H9 (cell line): ENCODE measurements around the gene ATRNL1. TPM values are rescaled to one million over a fixed set of nuclear protein-coding genes. Genes with fewer than 3 reads are reported as not detected.

Experiments used
- DNase-seq: peaks from one replicate; pipeline ENCODE4 v3.0.0-alpha.2; 2017
- H2AFZ ChIP-seq: one replicate; pipeline ENCODE4 v1.6.1; 2013; ENCODE audit warnings: mild to moderate bottlenecking, low read length, control low read depth, moderate library complexity
- H2AK5ac ChIP-seq: 2 replicates; pipeline ENCODE4 v1.6.1; 2013; ENCODE audit warnings: low read length, control low read depth, mixed read lengths; ENCODE audit not compliant: insufficient read length
- H2BK120ac ChIP-seq: one replicate; pipeline ENCODE4 v1.6.1; 2013; ENCODE audit warnings: low read depth, mild to moderate bottlenecking, low read length, control low read depth, inconsistent platforms; ENCODE audit not compliant: poor library complexity, severe bottlenecking
- H2BK12ac ChIP-seq: 2 replicates; pipeline ENCODE4 v1.6.1; 2013; ENCODE audit warnings: low read length, control low read depth, mixed read lengths, low read depth; ENCODE audit not compliant: insufficient read length
- H2BK15ac ChIP-seq: 2 replicates; pipeline ENCODE4 v1.6.1; 2013; ENCODE audit warnings: low read depth, low read length, control low read depth
- H2BK20ac ChIP-seq: one replicate; pipeline ENCODE4 v1.6.1; 2013; ENCODE audit warnings: low read depth, mild to moderate bottlenecking, low read length, control low read depth, inconsistent platforms; ENCODE audit not compliant: poor library complexity, severe bottlenecking
- H2BK5ac ChIP-seq: 2 replicates; pipeline ENCODE4 v1.6.1; 2013; ENCODE audit warnings: low read length, control low read depth, mixed read lengths; ENCODE audit not compliant: insufficient read length
- H3K14ac ChIP-seq: 2 replicates; pipeline ENCODE4 v1.6.1; 2013; ENCODE audit warnings: low read length, control low read depth; ENCODE audit not compliant: insufficient read depth
- H3K18ac ChIP-seq: 2 replicates; pipeline ENCODE4 v1.6.1; 2013; ENCODE audit warnings: low read depth, mild to moderate bottlenecking, mixed read lengths, low read length, control low read depth; ENCODE audit not compliant: insufficient read length
- H3K23ac ChIP-seq: 2 replicates; pipeline ENCODE4 v1.6.1; 2013; ENCODE audit warnings: low read length, control low read depth, mixed read lengths, low read depth; ENCODE audit not compliant: insufficient read length
- H3K23me2 ChIP-seq: 2 replicates; pipeline ENCODE4 v1.6.1; 2013; ENCODE audit warnings: low read depth, mild to moderate bottlenecking, mixed read lengths, low read length, control low read depth; ENCODE audit not compliant: insufficient read length, poor library complexity, severe bottlenecking
- H3K27ac ChIP-seq: 2 replicates; pipeline ENCODE4 v1.5.1; 2013; ENCODE audit warnings: low read length, control low read depth, mixed read lengths, low read depth; ENCODE audit not compliant: insufficient read length
- H3K27me3 ChIP-seq: 2 replicates; pipeline ENCODE4 v1.6.1; 2013; ENCODE audit warnings: low read length, control low read depth, inconsistent platforms; ENCODE audit not compliant: insufficient read depth
- H3K4ac ChIP-seq: 2 replicates; pipeline ENCODE4 v1.6.1; 2013; ENCODE audit warnings: low read depth, mild to moderate bottlenecking, control low read depth, inconsistent platforms, low read length, moderate library complexity
- H3K4me1 ChIP-seq: 2 replicates; pipeline ENCODE4 v1.6.1; 2013; ENCODE audit warnings: low read length, control low read depth, inconsistent platforms; ENCODE audit not compliant: insufficient read depth
- H3K4me2 ChIP-seq: 2 replicates; pipeline ENCODE4 v1.6.1; 2013; ENCODE audit warnings: low read length, control low read depth, mixed read lengths; ENCODE audit not compliant: insufficient read length, insufficient read depth
- H3K56ac ChIP-seq: 2 replicates; pipeline ENCODE4 v1.6.1; 2013; ENCODE audit warnings: low read depth, mild to moderate bottlenecking, mixed read lengths, low read length, control low read depth; ENCODE audit not compliant: insufficient read length
- H3K79me1 ChIP-seq: 2 replicates; pipeline ENCODE4 v1.6.1; 2013; ENCODE audit warnings: low read depth, mild to moderate bottlenecking, moderate library complexity, low read length, control low read depth, inconsistent platforms; ENCODE audit not compliant: insufficient read depth, poor library complexity, severe bottlenecking
- H3K79me2 ChIP-seq: 2 replicates; pipeline ENCODE4 v1.6.1; 2013; ENCODE audit warnings: low read length, control low read depth, inconsistent platforms; ENCODE audit not compliant: insufficient read depth
- H3K9ac ChIP-seq: 2 replicates; pipeline ENCODE4 v1.6.1; 2013; ENCODE audit warnings: low read length, control low read depth, mixed read lengths; ENCODE audit not compliant: insufficient read length; ENCODE audit errors: extremely low read depth
- H3K9me3 ChIP-seq: one replicate; pipeline ENCODE4 v1.6.1; 2013; ENCODE audit warnings: low read depth, low read length, inconsistent platforms; ENCODE audit not compliant: control insufficient read depth
- H3T11ph ChIP-seq: one replicate; pipeline ENCODE4 v1.6.1; 2013; ENCODE audit warnings: mild to moderate bottlenecking, low read length, control low read depth, inconsistent platforms
- H4K20me1 ChIP-seq: one replicate; pipeline ENCODE4 v1.6.1; 2013; ENCODE audit not compliant: control insufficient read depth, insufficient read length, insufficient read depth
- H4K5ac ChIP-seq: 2 replicates; pipeline ENCODE4 v1.6.1; 2013; ENCODE audit warnings: low read depth, mild to moderate bottlenecking, mixed read lengths, low read length, control low read depth; ENCODE audit not compliant: insufficient read length
- H4K8ac ChIP-seq: replicated peaks from 2 replicates; pipeline ENCODE4 v1.6.1; 2013; ENCODE audit warnings: low read length, control low read depth, mixed read lengths, low read depth; ENCODE audit not compliant: insufficient read length
- H4K91ac ChIP-seq: 2 replicates; pipeline ENCODE4 v1.6.1; 2013; ENCODE audit warnings: low read depth, mild to moderate bottlenecking, moderate library complexity, mixed read lengths, low read length, control low read depth; ENCODE audit not compliant: insufficient read length
- H3K27ac Mint-ChIP-seq, 3 experiments: 2 replicates in 2 of 3; 3 replicates in 1 of 3; pipeline ENCODE4 v1.8.0; 2020 to 2021; ENCODE audit warnings: mixed read lengths in 3 of 3, mild to moderate bottlenecking in 1 of 3, moderate library complexity in 1 of 3
- H3K27me3 Mint-ChIP-seq: 2 replicates; pipeline ENCODE4 v1.8.0; 2021; ENCODE audit warnings: low read depth, mild to moderate bottlenecking, moderate library complexity, mixed read lengths
- H3K36me3 Mint-ChIP-seq, 3 experiments: 2 replicates in 2 of 3; 3 replicates in 1 of 3; pipeline ENCODE4 v1.8.0; 2020 to 2021; ENCODE audit warnings: low read depth in 3 of 3, mixed read lengths in 3 of 3; ENCODE audit not compliant: insufficient read depth in 1 of 3
- H3K4me1 Mint-ChIP-seq, 2 experiments: 2 replicates each; pipeline ENCODE4 v1.8.0; 2020; ENCODE audit warnings: mixed read lengths in 2 of 2
- H3K4me3 Mint-ChIP-seq, 2 experiments: 2 replicates in 1 of 2; 3 replicates in 1 of 2; pipeline ENCODE4 v1.8.0; 2020 to 2021; ENCODE audit warnings: mild to moderate bottlenecking in 2 of 2, mixed read lengths in 2 of 2, moderate library complexity in 1 of 2
- H3K9me3 Mint-ChIP-seq, 2 experiments: 2 replicates in 1 of 2; 3 replicates in 1 of 2; pipeline ENCODE4 v1.8.0; 2020; ENCODE audit warnings: mild to moderate bottlenecking in 2 of 2, mixed read lengths in 2 of 2, moderate library complexity in 1 of 2
- WGBS: extraction: QIAGEN DNeasy Blood & Tissue Kit; methylation state at CpG from one replicate; pipeline ENCODE4 v1.1.7; 2013; ENCODE audit warnings: missing lambda C conversion rate, low lambda C conversion rate, mixed read lengths; ENCODE audit not compliant: insufficient read length; ENCODE audit errors: extremely low coverage; 5-methylcytosine and 5-hydroxymethylcytosine counted together
- total RNA-seq: library from RNA; stranded (reverse); gene quantifications from 2 replicates; pipeline ENCODE4 v1.2.1, GENCODE V29; 2021
- TF ChIP-seq, protein P1 (sequence below): fragments of 200-600 bp; sonication (generic); conservative IDR thresholded peaks from 3 replicates; pipeline ENCODE4 v1.8.0; 2021; ENCODE audit warnings: antibody characterized with exemption, mild to moderate bottlenecking

ATRNL1 gene
- total RNA-seq, 1 experiment from 2014 or later, result 9.2 TPM

DNA sequence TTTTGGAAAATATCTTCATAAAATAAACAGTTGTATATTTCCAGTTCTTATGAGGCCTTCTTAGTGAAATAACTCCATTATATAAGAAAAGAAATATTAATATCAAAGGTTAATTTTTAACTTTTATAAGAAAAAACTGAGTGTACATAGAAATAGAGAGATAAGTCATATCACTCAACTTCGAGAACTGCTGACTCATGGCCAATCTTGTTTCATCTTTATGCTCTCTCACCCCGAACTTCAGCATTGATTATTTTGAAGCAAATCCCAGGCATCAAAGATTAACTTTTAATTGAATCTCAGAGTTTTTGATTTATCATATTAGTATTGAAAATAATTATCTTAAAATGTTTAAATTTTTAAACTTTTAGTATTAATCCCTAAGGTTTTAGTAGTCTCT is 652.8 kb downstream of the ATRNL1 start:
- no peak overlapping the region for H3K56ac ChIP-seq
- no peaks in the 10 kb centered on the region for H3K23me2 ChIP-seq
- no peak overlapping the region for H2BK12ac ChIP-seq
- no CpG with 5 or more reads among the region's 2 CpGs for WGBS
- H3K4ac ChIP-seq, result no peak overlapping the region
- no peaks in the 10 kb centered on the region for H3K27me3 Mint-ChIP-seq
- no peak overlapping the region for H2BK15ac ChIP-seq
- H3K27ac Mint-ChIP-seq, result no peak overlapping the region
- no peak overlapping the region for H4K91ac ChIP-seq
- no peaks in the 10 kb centered on the region for H4K20me1 ChIP-seq
- H3K18ac ChIP-seq, result no peak overlapping the region
- H3K4me1 ChIP-seq, result no peaks in the 10 kb centered on the region
- H2AK5ac ChIP-seq, result no peak overlapping the region
- no peak overlapping the region for H2AFZ ChIP-seq
- H3K14ac ChIP-seq, result no peak overlapping the region
- no peak for DNase-seq
- H2BK5ac ChIP-seq, result no peak overlapping the region
- H3K4me3 Mint-ChIP-seq, result no peak overlapping the region
- H3T11ph ChIP-seq, result no peak overlapping the region
- H2BK120ac ChIP-seq, result no peak overlapping the region
- no peaks in the 10 kb centered on the region for H3K79me2 ChIP-seq
- H3K27me3 ChIP-seq, result no peaks in the 10 kb centered on the region
- H3K27ac ChIP-seq, result no peak overlapping the region
- H3K4me1 Mint-ChIP-seq, result no peaks in the 10 kb centered on the region
- no peaks in the 10 kb centered on the region for H3K9me3 ChIP-seq
- TF ChIP-seq, protein P1, sequence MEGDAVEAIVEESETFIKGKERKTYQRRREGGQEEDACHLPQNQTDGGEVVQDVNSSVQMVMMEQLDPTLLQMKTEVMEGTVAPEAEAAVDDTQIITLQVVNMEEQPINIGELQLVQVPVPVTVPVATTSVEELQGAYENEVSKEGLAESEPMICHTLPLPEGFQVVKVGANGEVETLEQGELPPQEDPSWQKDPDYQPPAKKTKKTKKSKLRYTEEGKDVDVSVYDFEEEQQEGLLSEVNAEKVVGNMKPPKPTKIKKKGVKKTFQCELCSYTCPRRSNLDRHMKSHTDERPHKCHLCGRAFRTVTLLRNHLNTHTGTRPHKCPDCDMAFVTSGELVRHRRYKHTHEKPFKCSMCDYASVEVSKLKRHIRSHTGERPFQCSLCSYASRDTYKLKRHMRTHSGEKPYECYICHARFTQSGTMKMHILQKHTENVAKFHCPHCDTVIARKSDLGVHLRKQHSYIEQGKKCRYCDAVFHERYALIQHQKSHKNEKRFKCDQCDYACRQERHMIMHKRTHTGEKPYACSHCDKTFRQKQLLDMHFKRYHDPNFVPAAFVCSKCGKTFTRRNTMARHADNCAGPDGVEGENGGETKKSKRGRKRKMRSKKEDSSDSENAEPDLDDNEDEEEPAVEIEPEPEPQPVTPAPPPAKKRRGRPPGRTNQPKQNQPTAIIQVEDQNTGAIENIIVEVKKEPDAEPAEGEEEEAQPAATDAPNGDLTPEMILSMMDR, result no peak
- no peaks in the 10 kb centered on the region for H3K36me3 Mint-ChIP-seq
- H2BK20ac ChIP-seq, result no peak overlapping the region
- H3K4me2 ChIP-seq, result no peak overlapping the region
- H3K79me1 ChIP-seq, result no peaks in the 10 kb centered on the region
- peaks cover 0 to 3% of the 10 kb centered on the region in 2 experiments; a peak in 2 of 5 replicates for H3K9me3 Mint-ChIP-seq
- H3K9ac ChIP-seq, result no peak overlapping the region
- H4K5ac ChIP-seq, result no peak overlapping the region
- no peak overlapping the region for H3K23ac ChIP-seq
- no peak overlapping the region for H4K8ac ChIP-seq
